Activated naive CD4-positive, alpha-beta T cell treated with anti-CD3 and anti-CD28 coated beads, Interleukin-2, amount 50 U/mL, for 72 hours (primary cell): ENCODE data around the gene CEP41. TPM values are rescaled to one million over a fixed set of nuclear protein-coding genes. Genes with fewer than 3 reads are reported as not detected.
"Not testable (repeated sequence)": the region's sequence is repeated elsewhere in the genome, so short reads cannot be mapped to it uniquely, and the experiment has no call there.

Experiments used
- ATAC-seq, 2 donors: fragments of 150-1000 bp; cut with Tn5 transposase; 2 replicates each; pipeline ENCODE4 v1.10.0; 2021; ENCODE audit warnings: mild to moderate bottlenecking in 2 of 2, moderate library complexity in 2 of 2
- DNase-seq, 2 donors: peaks; one replicate each; pipeline ENCODE4 v3.0.0; 2021 to 2022; ENCODE audit warnings: low spot score in 2 of 2
- H3K27ac Mint-ChIP-seq, 2 donors: one replicate each; pipeline ENCODE4 v1.8.0; 2022; ENCODE audit warnings: mild to moderate bottlenecking in 2 of 2, mixed read lengths in 2 of 2
- H3K36me3 Mint-ChIP-seq, 2 donors: one replicate each; pipeline ENCODE4 v1.8.0; 2022; ENCODE audit warnings: mixed read lengths in 2 of 2
- H3K9me3 Mint-ChIP-seq, 2 donors: one replicate each; pipeline ENCODE4 v1.8.0; 2022; ENCODE audit warnings: mixed read lengths in 2 of 2
- total RNA-seq, 2 donors: library from RNA; stranded (reverse); gene quantifications; one replicate each; pipeline ENCODE4 v1.2.3, GENCODE V29; 2022

The CEP41 gene
- total RNA-seq, 2 donors from 2014 or later, result 12.6 to 15.1 TPM

DNA sequence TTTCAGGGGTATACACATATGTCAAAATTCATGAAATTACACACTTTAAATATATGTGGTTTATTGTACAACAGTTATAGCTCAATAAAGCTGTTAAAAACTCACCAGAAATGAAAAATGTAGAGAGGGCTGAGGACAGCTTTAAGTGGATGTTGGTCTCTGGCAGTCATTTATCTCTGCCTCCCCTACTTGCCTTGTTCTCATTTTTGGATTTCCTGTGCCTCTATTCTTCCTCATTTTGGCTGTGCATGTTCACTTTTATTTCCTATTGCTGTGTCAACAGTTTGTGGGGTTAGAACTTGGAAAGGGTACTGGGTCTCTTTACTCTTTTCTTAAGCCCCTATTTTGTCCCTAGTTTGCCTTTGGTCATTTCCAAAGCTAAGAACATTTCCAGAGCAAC, 32.5 kb upstream of the CEP41 start:
- no peak for ATAC-seq
- no peak for DNase-seq
- Mint-ChIP-seq H3K27ac (no peak overlapping the region), H3K9me3 (no peaks in the 10 kb centered on the region), H3K36me3 (no peaks in the 10 kb centered on the region)

DNA sequence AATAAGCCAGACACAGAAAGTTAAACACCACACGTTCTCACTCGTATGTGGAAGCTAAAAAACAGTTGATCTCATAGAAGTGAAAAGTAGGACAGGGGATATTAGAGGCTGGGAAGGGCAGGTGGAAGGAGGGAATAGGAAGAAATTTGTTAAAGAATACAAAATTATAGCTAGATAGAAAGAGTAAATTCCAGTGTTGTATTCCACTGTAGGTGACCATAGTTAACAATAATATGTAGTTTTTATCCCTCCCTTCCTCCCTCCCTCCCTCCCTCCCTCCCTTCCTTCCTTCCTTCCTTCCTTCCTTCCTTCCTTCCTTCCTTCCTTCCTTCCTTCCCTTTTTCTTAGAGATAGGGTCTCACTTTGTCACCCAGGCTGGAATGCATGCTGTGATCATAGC, 31.2 kb upstream of the CEP41 start:
- H3K9me3 Mint-ChIP-seq, result no peaks in the 10 kb centered on the region
- DNase-seq (no peak), ATAC-seq (no peak)
- no peaks in the 10 kb centered on the region for H3K36me3 Mint-ChIP-seq
- no peak overlapping the region for H3K27ac Mint-ChIP-seq

DNA sequence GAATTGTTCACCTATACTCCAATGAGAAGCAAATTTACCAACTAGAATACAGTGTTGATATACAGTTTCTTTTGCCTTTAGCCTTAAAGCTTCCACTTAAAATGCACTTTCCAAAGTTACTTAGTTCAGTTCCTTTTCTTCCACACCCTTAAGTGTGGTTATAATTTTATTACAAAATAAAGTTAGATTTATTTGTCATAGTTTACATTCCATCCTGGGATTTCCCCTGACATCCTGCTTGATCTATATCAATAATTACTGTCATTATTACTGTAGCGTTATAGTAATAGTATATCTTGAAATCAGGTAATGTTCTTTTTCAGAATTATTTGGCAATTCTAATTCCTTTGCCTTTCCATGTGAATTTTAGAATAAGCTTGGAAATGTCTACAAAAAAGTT, 27.8 kb upstream of the CEP41 start:
- Mint-ChIP-seq H3K27ac (no peak overlapping the region), H3K9me3 (no peaks in the 10 kb centered on the region), H3K36me3 (peaks cover 0 to 7% of the 10 kb centered on the region in 2 donors)
- DNase-seq (no peak), ATAC-seq (no peak)

DNA sequence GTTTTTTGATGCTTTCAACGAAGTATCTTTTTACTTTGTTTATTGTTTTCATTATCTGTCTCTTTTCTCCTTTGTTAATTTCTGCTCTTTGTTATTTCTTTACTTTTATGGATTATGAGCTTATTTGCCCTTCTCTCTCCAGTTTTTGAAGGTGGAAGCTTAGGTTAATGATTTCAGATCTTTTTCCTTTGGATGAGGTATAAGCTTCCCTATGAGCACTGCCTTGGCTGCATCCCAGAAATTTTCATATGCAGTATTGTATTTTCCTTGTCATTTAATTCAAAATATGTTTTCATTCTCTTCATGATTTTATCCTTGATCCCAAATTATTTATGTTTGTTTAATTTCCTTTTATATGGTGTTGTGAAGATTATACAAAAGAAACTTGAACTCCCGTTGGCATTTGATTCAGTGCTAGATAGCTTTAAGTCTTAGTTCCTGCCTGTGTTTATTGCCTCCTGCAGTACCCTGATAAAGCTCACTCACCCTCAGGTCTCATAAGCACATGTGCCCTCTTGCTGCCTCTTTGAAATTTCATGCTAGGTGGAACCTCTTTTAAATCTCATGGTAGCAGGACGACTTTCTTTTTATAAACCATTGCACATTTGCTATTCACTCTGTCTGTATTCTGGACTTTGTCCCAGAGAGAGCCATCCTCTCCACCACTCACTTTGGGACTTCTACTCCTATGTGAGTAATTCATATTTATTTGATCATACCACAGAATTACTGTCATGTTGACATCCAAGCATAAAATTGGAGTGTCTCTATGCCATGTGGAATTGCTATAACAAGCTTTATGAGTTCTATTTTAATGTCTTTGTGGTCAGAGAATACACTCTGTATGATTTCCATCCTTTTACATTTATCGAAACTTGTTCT, 23.0 kb upstream of the CEP41 start:
- H3K9me3 Mint-ChIP-seq, result peaks cover 3 to 5% of the 10 kb centered on the region in 2 donors
- DNase-seq (no peak), ATAC-seq (no peak)
- H3K27ac Mint-ChIP-seq, result no peak overlapping the region
- peaks cover 0 to 20% of the 10 kb centered on the region in 2 donors for H3K36me3 Mint-ChIP-seq

DNA sequence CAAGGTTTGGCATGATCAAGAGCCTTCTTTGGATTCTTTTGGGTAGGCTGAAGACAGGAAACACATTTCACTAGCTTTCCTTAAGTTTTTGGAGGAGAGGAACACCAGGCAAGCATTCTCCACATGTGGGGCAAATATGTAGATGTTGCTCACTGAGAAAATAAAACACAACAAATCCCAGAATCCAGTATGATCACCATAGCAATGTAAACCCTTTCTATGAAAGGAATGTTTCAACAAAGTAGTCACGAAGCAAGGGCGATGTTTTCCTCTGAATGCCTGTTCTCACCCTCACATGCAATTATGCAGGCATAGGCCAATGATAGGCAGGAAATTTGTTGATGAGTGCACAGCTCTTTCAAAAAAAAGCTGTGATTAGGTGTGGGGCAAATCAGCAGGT, 20.5 kb upstream of the CEP41 start:
- ATAC-seq (no peak), DNase-seq (no peak)
- Mint-ChIP-seq H3K27ac (no peak overlapping the region), H3K36me3 (peaks cover 0 to 21% of the 10 kb centered on the region in 2 donors), H3K9me3 (peaks cover 3 to 6% of the 10 kb centered on the region in 2 donors)

DNA sequence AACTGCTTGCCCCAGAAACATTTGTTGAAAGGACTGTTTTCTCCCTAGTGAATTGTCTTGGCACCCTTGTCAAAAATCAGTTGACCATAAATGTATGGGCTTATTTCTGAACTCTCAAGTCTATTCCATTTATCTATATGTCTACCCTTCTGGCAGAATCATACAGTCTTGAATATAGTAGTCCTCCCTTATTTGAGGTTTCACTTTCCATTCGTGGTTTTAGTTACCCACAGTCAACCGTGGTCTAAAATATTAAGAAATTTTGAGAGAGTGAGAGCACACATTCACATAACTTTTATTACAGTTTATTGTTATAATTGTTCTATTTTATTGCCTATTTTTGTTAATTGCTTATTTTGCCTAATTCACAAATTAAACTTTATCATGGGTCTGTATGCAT, 17.4 kb upstream of the CEP41 start:
- peaks cover 0 to 14% of the 10 kb centered on the region in 2 donors for H3K36me3 Mint-ChIP-seq
- DNase-seq, result no peak
- no peak overlapping the region for H3K27ac Mint-ChIP-seq
- H3K9me3 Mint-ChIP-seq, result peaks cover 3 to 6% of the 10 kb centered on the region in 2 donors
- ATAC-seq, result peak in 1 of 2 donors; percentile 51

DNA sequence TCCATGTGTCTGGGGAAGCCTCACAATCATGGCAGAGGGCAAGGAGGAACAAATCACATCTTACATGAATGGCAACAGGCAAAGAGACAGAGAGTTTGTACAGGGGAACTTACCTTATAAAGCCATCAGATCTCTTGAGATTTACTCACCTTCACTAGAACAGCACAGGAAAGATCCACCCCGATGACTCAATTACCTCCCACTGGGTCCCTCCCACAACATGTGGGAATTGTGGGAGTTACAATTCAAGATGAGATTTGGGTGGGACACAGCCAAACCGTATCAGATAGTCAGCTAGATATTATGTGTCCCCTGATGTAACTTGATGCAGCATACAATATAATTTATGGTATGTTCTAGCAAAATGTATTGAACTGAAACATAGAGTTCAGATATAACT, 14.1 kb upstream of the CEP41 start:
- Mint-ChIP-seq H3K36me3 (peaks cover 0 to 13% of the 10 kb centered on the region in 2 donors), H3K9me3 (peaks cover 3 to 6% of the 10 kb centered on the region in 2 donors), H3K27ac (no peak overlapping the region)
- DNase-seq, result no peak
- no peak for ATAC-seq

DNA sequence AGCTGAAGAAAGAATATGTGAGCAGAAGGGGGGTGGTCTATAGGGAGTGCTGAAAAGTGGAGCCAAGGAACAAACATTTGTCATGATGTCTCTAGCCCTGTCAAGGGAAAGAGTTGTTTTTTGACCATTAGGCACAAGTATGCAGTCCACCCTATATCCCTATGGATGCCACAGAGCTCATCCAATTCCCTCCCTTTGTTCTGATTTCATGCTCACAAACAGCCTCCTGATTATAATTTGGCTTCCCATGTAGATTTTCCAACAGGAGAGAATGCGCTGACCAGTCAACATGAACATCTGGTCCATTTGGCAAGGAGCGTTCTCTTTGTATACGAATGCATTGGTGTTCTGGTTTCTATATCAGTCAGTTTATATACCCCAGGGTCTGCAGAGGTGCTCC, 12.1 kb upstream of the CEP41 start:
- no peak overlapping the region for H3K27ac Mint-ChIP-seq
- peaks cover 0 to 9% of the 10 kb centered on the region in 2 donors for H3K36me3 Mint-ChIP-seq

DNA sequence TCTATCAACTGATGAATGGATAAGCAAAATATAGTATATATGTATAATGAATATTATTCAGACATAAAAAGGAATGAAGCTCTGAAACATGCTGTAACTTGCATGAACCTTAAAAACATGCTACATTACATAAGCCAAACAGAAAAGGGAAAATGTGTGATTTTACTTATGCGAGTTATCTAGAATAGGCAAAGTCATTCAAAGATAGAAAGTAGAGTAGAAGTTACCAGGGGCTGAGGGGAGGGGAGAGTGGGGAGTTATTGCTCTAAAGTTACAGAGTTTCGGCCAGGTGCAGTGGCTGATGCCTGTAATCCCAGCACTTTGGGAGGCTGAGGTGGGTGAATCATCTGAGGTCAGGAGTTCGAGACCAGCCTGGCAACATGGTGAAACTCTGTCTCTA, 10.5 kb upstream of the CEP41 start:
- not testable (repeated sequence) for H3K27ac Mint-ChIP-seq, H3K9me3 Mint-ChIP-seq, DNase-seq, H3K36me3 Mint-ChIP-seq
- peak in 1 of 2 donors; percentile 56 for ATAC-seq

More for the DNA sequence above, 12.1 kb upstream of the CEP41 start:
- DNase-seq (no peak), ATAC-seq (no peak)
- H3K9me3 Mint-ChIP-seq, result peaks cover 4 to 6% of the 10 kb centered on the region in 2 donors

DNA sequence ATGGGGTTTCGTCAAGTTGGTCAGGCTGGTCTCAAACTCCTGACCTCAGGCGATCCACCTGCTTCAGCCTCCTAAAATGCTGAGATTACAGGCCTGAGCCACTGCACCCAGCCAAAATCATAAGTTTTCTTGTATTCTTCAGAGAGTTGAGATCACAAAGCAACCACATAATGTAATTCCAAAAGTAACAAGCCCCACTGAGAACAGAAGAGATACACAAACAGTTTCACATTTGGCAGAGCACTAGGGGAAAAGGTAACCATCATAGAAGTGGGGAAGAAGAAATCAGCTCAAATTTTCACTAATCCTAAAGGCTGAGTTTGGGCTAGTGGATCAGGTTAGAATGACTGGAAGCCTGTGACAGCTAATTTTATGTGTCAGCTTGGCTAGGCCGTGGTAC, 5.4 kb upstream of the CEP41 start:
- Mint-ChIP-seq H3K27ac (peak overlapping the region; percentile 50 to 57), H3K36me3 (peaks cover 0 to 9% of the 10 kb centered on the region in 2 donors), H3K9me3 (peaks cover 8 to 11% of the 10 kb centered on the region in 2 donors)
- no peak for DNase-seq
- peak; percentile 66 to 94 for ATAC-seq

DNA sequence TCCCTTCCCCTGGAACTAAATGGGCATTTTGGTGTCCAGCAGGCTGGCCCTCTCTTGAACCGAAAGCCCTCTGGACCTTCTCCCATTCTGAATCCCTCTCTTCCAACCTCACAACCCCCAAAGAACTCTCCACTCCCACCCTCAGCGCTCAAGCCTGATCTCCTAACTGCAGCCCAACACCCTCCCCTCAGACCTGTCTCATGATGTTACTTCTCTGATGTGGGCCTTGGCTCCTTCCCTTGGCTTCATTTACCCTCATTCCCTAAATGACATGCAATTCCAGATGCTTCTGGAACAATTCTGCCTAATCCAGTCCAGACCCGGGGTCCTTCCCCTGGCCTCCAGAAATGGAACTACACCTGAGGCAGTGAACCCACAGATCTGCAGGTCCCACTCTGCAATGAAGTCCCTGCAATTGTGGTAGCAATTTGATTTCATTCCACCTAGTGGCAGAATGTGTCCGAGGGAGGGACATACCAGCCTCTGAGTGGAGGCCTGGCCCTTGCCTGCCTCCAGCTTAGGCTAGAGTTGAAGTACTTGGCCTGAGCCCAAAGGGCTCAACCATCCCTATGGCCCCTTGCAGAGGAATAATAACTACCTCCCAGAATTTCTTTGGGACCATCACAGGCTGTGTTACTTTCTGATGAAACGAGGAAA, 4.1 kb upstream of the CEP41 start:
- peak overlapping the region in 1 of 2 donors; percentile 32 for H3K27ac Mint-ChIP-seq
- DNase-seq, result no peak

DNA sequence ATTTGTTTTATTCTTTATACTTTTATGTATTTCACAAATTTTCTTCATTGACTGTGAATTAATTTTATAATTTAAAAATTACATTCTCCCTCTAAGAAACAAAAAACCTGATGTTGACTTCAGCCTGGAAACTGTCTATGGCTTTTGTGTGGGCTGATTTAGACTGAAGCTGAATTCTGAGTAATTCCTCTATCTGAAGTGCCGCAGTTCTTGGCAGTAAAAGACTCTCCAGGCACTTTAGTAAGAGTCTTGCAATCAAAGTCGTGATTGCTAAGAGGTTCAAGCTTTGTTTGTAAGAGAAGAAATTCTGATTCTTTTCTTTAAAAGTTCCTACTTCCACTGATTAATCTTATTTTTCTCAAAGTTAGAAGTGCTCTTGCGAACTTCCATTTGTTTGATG, 3.4 kb upstream of the CEP41 start:
- DNase-seq (no peak), ATAC-seq (no peak)
- H3K9me3 Mint-ChIP-seq, result peaks cover 8 to 11% of the 10 kb centered on the region in 2 donors
- peak overlapping the region in 1 of 2 donors; percentile 32 for H3K27ac Mint-ChIP-seq
- H3K36me3 Mint-ChIP-seq, result peaks cover 10 to 21% of the 10 kb centered on the region in 2 donors

More for the DNA sequence above, 4.1 kb upstream of the CEP41 start:
- Mint-ChIP-seq H3K9me3 (peaks cover 8 to 11% of the 10 kb centered on the region in 2 donors), H3K36me3 (peaks cover 10 to 21% of the 10 kb centered on the region in 2 donors)
- no peak for ATAC-seq

DNA sequence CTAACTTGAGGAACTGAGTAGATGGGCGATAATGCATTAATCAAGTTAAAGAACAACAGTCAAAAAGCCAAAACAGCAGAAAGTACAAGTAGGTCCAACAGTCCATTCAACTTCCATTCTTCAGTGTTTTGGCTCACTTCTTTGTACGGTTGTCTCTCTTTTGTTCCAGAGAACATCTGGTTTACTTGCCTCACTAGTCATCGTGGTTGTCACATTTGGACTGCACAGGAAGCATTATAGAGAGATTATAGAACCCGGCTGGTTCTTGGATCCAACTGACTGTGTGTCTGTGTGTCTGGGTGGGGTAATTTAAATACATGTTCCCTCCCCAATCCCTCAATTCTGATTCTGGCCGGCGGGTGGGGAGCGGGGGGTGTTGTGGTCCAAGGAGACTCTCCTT, 1.8 kb upstream of the CEP41 start:
- Mint-ChIP-seq H3K36me3 (peaks cover 10 to 18% of the 10 kb centered on the region in 2 donors), H3K27ac (peak overlapping the region in 1 of 2 donors; percentile 93), H3K9me3 (peaks cover 5% of the 10 kb centered on the region in 2 donors)
- DNase-seq (no peak), ATAC-seq (no peak)

DNA sequence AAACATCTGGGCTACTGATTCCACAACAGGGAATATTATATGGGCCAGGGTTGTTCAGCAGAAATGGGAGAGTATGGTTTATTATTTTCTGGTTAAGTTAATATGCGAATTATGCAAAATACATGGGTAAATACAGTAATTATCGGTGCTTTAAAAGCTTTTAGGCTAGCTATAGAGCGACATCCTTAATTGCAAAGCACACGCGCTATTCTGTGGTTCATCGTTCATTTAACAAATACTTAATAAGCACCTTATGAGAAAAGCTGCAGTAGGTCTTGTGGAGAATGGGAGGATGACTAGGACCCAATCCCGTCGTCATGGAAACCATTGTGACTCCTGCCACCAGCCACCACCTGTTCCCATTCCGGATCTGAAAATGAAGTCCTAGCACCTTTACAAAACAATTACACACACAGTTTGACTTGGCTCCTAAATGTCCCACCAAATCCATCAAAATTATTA, 623 bp upstream of the CEP41 start:
- ATAC-seq (no peak), DNase-seq (no peak)
- H3K27ac Mint-ChIP-seq, result peak overlapping the region in 1 of 2 donors; percentile 93
- H3K36me3 Mint-ChIP-seq, result peaks cover 10 to 23% of the 10 kb centered on the region in 2 donors
- peaks cover 5% of the 10 kb centered on the region in 2 donors for H3K9me3 Mint-ChIP-seq

DNA sequence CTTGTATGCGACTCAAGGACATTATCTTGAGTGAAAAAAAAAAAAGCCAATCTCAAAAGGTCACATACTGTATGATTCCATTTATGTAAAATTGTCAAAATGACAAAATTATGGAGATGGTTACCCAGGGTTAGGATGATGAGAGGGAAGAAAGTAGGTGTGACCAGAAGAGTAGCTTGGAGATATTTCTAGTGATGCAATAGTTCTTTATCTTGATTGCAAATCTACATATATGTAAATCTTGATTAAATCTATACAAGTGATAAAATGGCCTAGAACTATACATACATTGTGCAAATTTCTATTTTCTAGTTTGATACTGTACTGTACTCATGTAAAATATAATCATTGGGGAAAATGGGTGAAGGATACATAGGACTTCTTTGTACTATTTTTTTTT, 4.6 kb downstream of the CEP41 start:
- no peak for ATAC-seq
- Mint-ChIP-seq H3K27ac (no peak overlapping the region), H3K9me3 (no peaks in the 10 kb centered on the region), H3K36me3 (peaks cover 10 to 29% of the 10 kb centered on the region in 2 donors)
- DNase-seq, result no peak

DNA sequence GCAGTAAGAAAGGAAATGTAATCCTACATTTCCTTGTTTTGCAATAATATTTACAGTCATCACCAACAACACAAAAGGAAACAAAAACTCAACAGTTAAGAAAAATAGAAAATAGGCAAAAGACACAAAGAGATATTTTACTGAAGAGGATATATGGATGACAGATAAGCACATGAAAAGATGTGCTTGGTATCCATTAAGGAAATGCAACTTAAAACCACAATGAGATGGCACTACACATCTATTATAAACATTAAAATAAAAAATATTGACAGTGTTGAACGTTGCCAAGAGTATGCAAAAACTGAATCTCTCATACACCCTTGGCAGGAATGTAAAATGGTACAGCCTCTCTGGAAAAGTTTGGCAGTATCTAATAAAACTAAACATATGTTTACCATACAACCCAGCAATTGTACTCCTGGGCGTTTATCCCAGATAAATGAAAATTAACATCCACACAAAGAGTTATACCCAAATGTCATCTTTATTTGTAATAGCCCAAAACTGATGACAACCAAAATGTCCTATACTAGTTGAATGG, 5.4 kb downstream of the CEP41 start:
- ATAC-seq (no peak), DNase-seq (no peak)
- Mint-ChIP-seq H3K9me3 (no peaks in the 10 kb centered on the region), H3K27ac (no peak overlapping the region), H3K36me3 (peaks cover 3 to 22% of the 10 kb centered on the region in 2 donors)

DNA sequence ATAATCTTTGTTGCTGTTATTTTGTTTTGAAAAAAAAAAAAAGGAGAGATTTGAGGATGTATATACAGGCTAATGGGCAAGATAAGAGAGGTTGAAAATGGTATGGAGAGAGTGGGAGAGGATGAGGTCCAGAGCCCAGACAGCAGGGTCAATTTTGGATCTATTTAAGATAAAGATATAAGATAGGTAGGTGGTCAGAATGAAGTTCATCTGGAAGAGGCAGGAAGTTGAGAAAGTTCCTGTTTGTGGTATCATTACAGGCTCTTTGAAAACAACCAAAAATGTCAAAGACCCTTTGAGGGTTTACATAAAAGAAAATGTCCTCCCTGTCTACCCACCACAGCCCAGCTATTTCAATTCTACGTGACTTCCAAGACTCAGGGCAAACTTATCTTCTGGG, 7.5 kb downstream of the CEP41 start:
- Mint-ChIP-seq H3K9me3 (no peaks in the 10 kb centered on the region), H3K27ac (no peak overlapping the region), H3K36me3 (peaks cover 0 to 17% of the 10 kb centered on the region in 2 donors)
- DNase-seq, result no peak
- ATAC-seq, result no peak
